BJ (cell line): ENCODE data around the gene F5. TPM values are rescaled to one million over a fixed set of nuclear protein-coding genes. Genes with fewer than 3 reads are reported as not detected.
A peak's percentile ranks its signal among the peaks of the same experiment; 100 is the strongest.

ENCODE experiments used
- CTCF ChIA-PET: fragments of 350-600 bp; formaldehyde crosslinking; extraction: SDS; loops from one replicate; lab custom pipeline; 2021; ENCODE audit warnings: antibody characterized with exemption, inconsistent platforms; lab: Yijun Ruan, JAX
- POLR2A ChIA-PET: fragments of 300-600 bp; sonication (Branson Sonifier 250); formaldehyde crosslinking; extraction: SDS; loops from one replicate; lab custom pipeline; 2021; ENCODE audit warnings: antibody characterized with exemption; lab: Charles Lee
- DNase-seq: peaks from one replicate; pipeline ENCODE4 v3.0.0-alpha.2; 2011; ENCODE audit warnings: low read depth
- H3K27me3 ChIP-seq: 2 replicates; pipeline ENCODE4 v1.6.0; 2011; ENCODE audit warnings: low read length; ENCODE audit not compliant: control insufficient read depth, insufficient read depth
- H3K36me3 ChIP-seq: 2 replicates; pipeline ENCODE4 v1.5.1; 2011; ENCODE audit warnings: low read length; ENCODE audit not compliant: control insufficient read depth, insufficient read depth
- H3K4me3 ChIP-seq: 2 replicates; pipeline ENCODE4 v1.5.1; 2011; ENCODE audit warnings: low read depth, mild to moderate bottlenecking, control low read depth, low read length
- polyA plus RNA-seq: library from polyadenylated mRNA; depleted of rRNA; stranded (reverse); fragments of >200 nt; gene quantifications from 2 replicates; pipeline ENCODE4 v1.2.3, GENCODE V29; 2011
- TF ChIP-seq, protein P1 (sequence below): IDR thresholded peaks from 2 replicates; pipeline ENCODE4 v1.5.1; 2011; ENCODE audit warnings: low read depth, mild to moderate bottlenecking, control low read depth, inconsistent platforms, low read length, moderate library complexity; ENCODE audit not compliant: insufficient read depth

F5 gene
- polyA plus RNA-seq, 1 experiment = not detected

DNA sequence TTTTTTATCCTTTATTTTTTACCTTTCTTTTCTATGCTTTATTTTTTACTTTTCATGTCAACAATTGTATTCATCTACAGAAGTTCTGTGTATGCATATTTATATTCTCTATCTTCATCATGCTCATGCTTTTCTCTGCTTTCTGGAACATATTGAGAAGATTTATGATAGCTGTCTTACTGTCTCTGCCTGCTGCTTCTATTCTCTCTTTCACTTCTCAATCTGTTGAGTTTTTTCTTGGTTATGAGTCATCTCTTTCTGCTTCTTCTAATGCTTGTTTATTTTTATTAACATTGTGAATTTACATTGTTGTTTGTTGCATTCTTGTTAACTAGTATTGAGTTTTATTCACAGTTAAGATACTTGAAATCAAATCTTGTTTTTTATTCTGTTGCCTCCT, 22.6 kb downstream of the F5 start:
- ChIA-PET POLR2A (no interaction called here), CTCF (interaction anchor here (1.1 kb wide), 1 partner anchor 12 kb away, joined by 3 read pairs; no protein-coding TSS in a partner anchor)
- no peaks in the 10 kb centered on the region for H3K27me3 ChIP-seq
- no peak for DNase-seq
- no peaks in the 10 kb centered on the region for H3K36me3 ChIP-seq
- TF ChIP-seq, protein P1, sequence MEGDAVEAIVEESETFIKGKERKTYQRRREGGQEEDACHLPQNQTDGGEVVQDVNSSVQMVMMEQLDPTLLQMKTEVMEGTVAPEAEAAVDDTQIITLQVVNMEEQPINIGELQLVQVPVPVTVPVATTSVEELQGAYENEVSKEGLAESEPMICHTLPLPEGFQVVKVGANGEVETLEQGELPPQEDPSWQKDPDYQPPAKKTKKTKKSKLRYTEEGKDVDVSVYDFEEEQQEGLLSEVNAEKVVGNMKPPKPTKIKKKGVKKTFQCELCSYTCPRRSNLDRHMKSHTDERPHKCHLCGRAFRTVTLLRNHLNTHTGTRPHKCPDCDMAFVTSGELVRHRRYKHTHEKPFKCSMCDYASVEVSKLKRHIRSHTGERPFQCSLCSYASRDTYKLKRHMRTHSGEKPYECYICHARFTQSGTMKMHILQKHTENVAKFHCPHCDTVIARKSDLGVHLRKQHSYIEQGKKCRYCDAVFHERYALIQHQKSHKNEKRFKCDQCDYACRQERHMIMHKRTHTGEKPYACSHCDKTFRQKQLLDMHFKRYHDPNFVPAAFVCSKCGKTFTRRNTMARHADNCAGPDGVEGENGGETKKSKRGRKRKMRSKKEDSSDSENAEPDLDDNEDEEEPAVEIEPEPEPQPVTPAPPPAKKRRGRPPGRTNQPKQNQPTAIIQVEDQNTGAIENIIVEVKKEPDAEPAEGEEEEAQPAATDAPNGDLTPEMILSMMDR = no peak
- H3K4me3 ChIP-seq = no peak overlapping the region

DNA sequence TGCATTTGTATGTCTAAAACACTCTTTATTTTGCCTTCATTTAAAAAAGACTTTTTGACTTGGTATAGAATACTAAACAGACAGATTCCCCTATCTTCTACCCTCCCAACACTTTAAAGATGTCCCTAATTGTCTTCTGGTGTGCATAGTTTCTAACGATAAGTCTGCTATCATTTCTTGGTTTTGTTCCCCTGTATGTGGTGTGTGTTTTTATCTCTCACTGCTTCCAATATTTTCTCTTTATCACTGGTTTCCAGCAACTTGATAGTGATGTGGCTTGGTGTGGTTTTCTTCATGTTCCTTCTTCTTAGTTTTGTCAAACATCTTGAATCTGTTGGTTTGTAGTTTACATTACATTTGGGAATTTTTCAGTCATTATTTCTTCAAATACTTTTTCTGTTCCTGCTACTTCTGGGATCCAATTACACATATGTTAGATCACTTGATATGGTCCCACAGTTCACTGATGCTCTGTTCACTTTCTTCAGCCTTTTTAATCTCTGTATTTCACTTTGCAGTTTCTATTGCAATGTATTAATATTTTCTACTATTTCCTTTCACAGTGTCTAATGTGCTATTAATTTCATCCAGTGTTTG, 23.2 kb downstream of the F5 start:
- Histone ChIP-seq H3K27me3 (no peaks in the 10 kb centered on the region), H3K4me3 (no peak overlapping the region), H3K36me3 (no peaks in the 10 kb centered on the region)
- TF ChIP-seq, protein P1 = no peak
- POLR2A ChIA-PET = no interaction called here
- CTCF ChIA-PET = interaction anchor here (1.1 kb wide), 1 partner anchor 11 kb away, joined by 3 read pairs; no protein-coding TSS in a partner anchor
- no peak for DNase-seq

DNA sequence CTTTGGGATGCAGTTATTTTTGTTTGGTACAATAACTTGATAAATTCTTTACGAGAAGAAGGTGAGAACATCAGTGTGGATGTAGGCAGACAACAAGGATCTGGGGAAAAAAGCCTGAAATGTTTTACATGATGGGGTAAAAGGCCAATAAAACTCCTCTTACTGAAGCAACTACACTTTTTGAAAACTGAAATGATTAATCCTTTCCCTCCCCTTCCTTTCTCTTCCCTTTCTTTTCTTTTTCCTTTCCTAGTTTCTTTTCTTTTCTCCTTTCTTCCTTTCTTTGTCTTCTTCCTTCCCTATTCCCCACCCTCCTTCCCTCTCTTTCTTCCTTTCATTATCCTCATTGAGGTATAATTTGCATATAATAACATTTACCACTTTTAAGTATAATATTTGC, 24.6 kb downstream of the F5 start:
- POLR2A ChIA-PET = no interaction called here

DNA sequence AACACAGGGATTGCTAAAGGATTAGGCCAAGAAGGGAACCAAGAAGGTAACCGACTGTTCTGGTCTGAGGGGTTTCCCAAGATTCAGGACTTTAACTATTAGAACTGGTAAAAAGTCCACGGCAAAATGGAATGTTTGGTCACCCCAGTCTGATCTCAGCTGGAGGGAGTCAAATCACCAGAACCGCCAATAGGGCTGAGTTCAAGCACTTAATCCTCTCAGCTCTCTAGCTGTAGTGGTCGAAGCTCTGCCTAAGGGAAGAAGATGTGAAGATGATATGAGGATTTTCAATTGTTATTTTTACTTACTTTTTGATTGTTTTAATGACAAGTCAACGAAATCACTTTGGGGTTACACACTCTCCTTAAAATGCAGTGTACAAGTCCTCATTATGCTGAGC, 29.1 kb downstream of the F5 start:
- ChIA-PET CTCF (interaction anchor here (0.5 to 2.2 kb wide), 3 partner anchors 10 to 121 kb away, joined by 3 to 8 read pairs (median 4); no protein-coding TSS in a partner anchor), POLR2A (no interaction called here)
- no peak overlapping the region for H3K4me3 ChIP-seq
- H3K36me3 ChIP-seq = no peaks in the 10 kb centered on the region
- TF ChIP-seq, protein P1 = no peak
- no peak for DNase-seq
- H3K27me3 ChIP-seq = no peaks in the 10 kb centered on the region

More for the DNA sequence above, 24.6 kb downstream of the F5 start:
- Histone ChIP-seq H3K27me3 (no peaks in the 10 kb centered on the region), H3K4me3 (no peak overlapping the region), H3K36me3 (no peaks in the 10 kb centered on the region)
- no peak for DNase-seq
- CTCF ChIA-PET = interaction anchor here (0.6 to 1.8 kb wide), 2 partner anchors 11 to 185 kb away, joined by 3 to 5 read pairs; no protein-coding TSS in a partner anchor
- TF ChIP-seq, protein P1 = no peak

DNA sequence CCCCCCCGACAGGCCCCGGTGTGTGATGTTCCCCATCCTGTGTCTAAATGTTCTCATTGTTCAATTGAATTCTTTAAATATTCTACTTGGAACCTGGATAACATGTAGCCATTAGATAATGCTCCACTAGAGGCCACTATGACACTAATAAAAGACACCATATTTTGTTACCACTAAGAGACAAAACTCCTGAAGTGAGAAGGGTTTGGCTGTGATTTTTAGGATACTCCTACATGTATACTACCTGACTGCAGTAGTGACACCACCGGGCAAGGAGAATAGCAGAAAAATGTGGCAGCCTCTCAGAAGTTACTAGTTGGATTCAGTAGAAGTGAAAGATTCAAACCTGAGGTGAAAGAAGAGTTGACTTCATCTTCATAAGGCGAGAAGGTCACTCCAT, 36.0 kb downstream of the F5 start:
- DNase-seq = no peak
- ChIA-PET CTCF (interaction anchor here (1.0 to 2.2 kb wide), 3 partner anchors 74 to 259 kb away, joined by 3 to 7 read pairs (median 3); no protein-coding TSS in a partner anchor), POLR2A (no interaction called here)
- no peaks in the 10 kb centered on the region for H3K27me3 ChIP-seq
- no peaks in the 10 kb centered on the region for H3K36me3 ChIP-seq
- H3K4me3 ChIP-seq = no peak overlapping the region
- TF ChIP-seq, protein P1 = peak; percentile 51
